GM12864 (cell line): ENCODE results near the gene POU5F1.

Source experiments
- DNase-seq: peaks from one replicate; pipeline ENCODE4 v3.0.0-alpha.2; 2011; ENCODE audit warnings: low read depth
- H3K4me3 ChIP-seq: 2 replicates; pipeline ENCODE4 v1.5.1; 2011; ENCODE audit warnings: mild to moderate bottlenecking, low read depth, low read length, control low read depth
- CTCF ChIP-seq: IDR thresholded peaks from 2 replicates; pipeline ENCODE4 v1.5.1; 2011; ENCODE audit warnings: low read depth, mild to moderate bottlenecking, moderate library complexity, low read length, control low read depth, inconsistent platforms; ENCODE audit errors: missing control alignments

POU5F1 gene

GRCh38 chr6:31180500-31180899 lies 10.0 kb upstream of the POU5F1 start:
- TF ChIP-seq CTCF: no peak
- peak overlapping the region; percentile 59 for H3K4me3 ChIP-seq
- peak; percentile 70 for DNase-seq

- DNase-seq: no peak
- no peak for TF ChIP-seq CTCF
- H3K4me3 ChIP-seq: peak overlapping the region; percentile 59
Observed at GRCh38 chr6:31179896-31180295, 9.4 kb upstream of the POU5F1 start.

GRCh38 chr6:31179042-31179386 lies 8.5 kb upstream of the POU5F1 start:
- H3K4me3 ChIP-seq: peak overlapping the region; percentile 9; the same call in 1 of the 2 replicates
- no peak for TF ChIP-seq CTCF
- DNase-seq: no peak

GRCh38 chr6:31178143-31179041 lies 7.9 kb upstream of the POU5F1 start:
- no peak for DNase-seq
- H3K4me3 ChIP-seq: no peak overlapping the region; the same call in 1 of the 2 replicates
- TF ChIP-seq CTCF: no peak

- no peak overlapping the region for H3K4me3 ChIP-seq
- DNase-seq: no peak
- no peak for TF ChIP-seq CTCF
Observed at GRCh38 chr6:31175971-31176370, 5.5 kb upstream of the POU5F1 start.

- no peak for DNase-seq
- TF ChIP-seq CTCF: no peak
- H3K4me3 ChIP-seq: no peak overlapping the region
Observed at GRCh38 chr6:31174378-31174777, 3.9 kb upstream of the POU5F1 start.

GRCh38 chr6:31173406-31173805 lies 2.9 kb upstream of the POU5F1 start:
- TF ChIP-seq CTCF: no peak
- DNase-seq: no peak
- no peak overlapping the region for H3K4me3 ChIP-seq
